ENCODE measurements around the gene IFT20.

IFT20 gene

GRCh38 chr17:28320215-28321061 is 14.8 kb downstream of the IFT20 start:
- TF ChIP-seq CTCF (conservative IDR thresholded peaks at IDR 0.05; ENCODE audit: low read depth, low read length) = no peak
- H3K4me3 ChIP-seq (ENCODE audit: low read depth, low read length) = no peak overlapping the region
- no peak for DNase-seq (ENCODE audit: low read depth)

GRCh38 chr17:28319598-28319935 is 15.7 kb downstream of the IFT20 start:
- TF ChIP-seq CTCF (conservative IDR thresholded peaks at IDR 0.05; ENCODE audit: low read depth, low read length) = no peak
- DNase-seq (ENCODE audit: low read depth) = no peak
- peak overlapping the region; percentile 79 for H3K4me3 ChIP-seq (ENCODE audit: low read depth, low read length)

GRCh38 chr17:28318759-28319597 is 16.3 kb downstream of the IFT20 start, which contains the start of gene TMEM97:
TSS of gene TMEM97 (plus strand) at chr17:28319200. CDS start at chr17:28319240, 40 bp downstream.
- peak within 1 kb of the TSS; percentile 79 for H3K4me3 ChIP-seq (ENCODE audit: low read depth, low read length)
- peak; percentile 21 for TF ChIP-seq CTCF (conservative IDR thresholded peaks at IDR 0.05; ENCODE audit: low read depth, low read length)
- peak; percentile 99 for DNase-seq (ENCODE audit: low read depth)

GRCh38 chr17:28317966-28318758 is 17.1 kb downstream of the IFT20 start:
- no peak for DNase-seq (ENCODE audit: low read depth)
- no peak for TF ChIP-seq CTCF (conservative IDR thresholded peaks at IDR 0.05; ENCODE audit: low read depth, low read length)

GRCh38 chr17:28317099-28317965 is 17.9 kb downstream of the IFT20 start:
- TF ChIP-seq CTCF (conservative IDR thresholded peaks at IDR 0.05; ENCODE audit: low read depth, low read length) = no peak
- no peak for DNase-seq (ENCODE audit: low read depth)

More at GRCh38 chr17:28317966-28318758, 17.1 kb downstream of the IFT20 start:
- peak overlapping the region; percentile 79 for H3K4me3 ChIP-seq (ENCODE audit: low read depth, low read length)

More at GRCh38 chr17:28317099-28317965, 17.9 kb downstream of the IFT20 start:
- no peak overlapping the region for H3K4me3 ChIP-seq (ENCODE audit: low read depth, low read length)
